Measurements from ENCODE around the gene FLVCR2.
A peak's percentile ranks its signal among the peaks of the same experiment; 100 is the strongest.
"Not testable (repeated sequence)": the region's sequence is repeated elsewhere in the genome, so short reads cannot be mapped to it uniquely, and the experiment has no call there.

FLVCR2 gene

GRCh38 chr14:75600100-75600499 lies 21.7 kb downstream of the FLVCR2 start:
- not testable (repeated sequence) for DNase-seq

GRCh38 chr14:75601061-75601460 lies 22.6 kb downstream of the FLVCR2 start:
- DNase-seq: not testable (repeated sequence)

DNA sequence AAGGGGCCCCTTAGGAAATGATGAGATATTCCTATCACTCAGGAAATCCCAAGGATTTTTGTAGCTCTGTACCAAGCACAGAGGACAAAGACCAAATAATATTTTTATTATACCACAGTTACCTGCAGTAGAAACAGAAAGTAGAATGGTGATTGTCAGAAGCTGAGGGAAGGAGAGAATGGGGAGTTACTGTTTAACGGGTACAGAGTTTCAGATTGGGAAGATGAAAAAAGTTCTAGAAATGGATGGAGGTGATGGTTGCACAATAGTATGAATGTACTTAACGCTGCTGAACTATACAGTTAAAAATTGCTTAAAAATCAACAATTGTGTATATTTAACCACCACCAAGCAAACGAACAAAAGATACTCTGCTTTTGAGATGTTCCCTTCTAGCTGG lies 24.1 kb downstream of the FLVCR2 start:
- no peak for DNase-seq

DNA sequence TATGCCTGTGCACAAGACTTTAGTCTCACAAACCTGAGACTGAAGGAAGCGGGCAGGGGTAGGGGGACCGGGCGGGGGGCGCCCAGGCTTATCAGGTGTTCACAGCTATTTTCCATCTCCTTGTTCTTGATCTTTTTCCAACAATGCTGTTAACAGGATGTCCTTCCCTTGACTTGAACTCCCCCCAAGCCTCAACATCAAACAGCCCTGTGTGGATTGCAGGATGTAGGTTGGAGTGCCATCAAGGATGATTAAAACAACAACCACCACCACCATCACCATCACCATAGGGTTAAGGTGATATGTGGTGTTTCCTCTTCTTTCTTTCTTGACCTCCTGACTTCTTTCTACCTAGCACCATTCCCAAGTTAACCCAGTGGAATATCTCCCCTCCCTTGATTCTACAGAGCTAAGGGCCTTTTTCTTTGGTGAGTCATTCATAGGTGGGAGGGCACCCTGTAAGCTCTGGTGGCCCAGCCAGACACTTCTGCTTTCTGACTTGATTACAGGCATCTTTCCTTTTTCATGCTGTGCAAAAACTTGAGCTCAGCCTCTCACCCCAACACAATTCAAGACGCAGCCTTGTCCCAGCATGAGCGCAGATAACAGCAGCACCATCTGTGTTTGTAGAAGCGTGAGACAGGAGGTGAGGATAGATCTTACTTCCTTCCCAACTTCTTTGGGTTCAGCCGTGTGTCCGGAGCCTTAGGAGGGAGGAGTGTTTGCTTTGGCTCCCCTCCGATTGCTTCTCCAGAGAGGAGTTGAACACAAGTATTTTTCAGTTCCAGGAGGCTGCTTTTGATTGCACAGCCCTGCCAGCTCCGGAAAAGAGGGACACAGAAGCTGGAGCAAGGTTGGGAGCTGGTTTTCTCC lies 26.8 kb downstream of the FLVCR2 start:
- DNase-seq: no peak

- DNase-seq: no peak
Measured at GRCh38 chr14:75605916-75606315, 27.5 kb downstream of the FLVCR2 start.

DNA sequence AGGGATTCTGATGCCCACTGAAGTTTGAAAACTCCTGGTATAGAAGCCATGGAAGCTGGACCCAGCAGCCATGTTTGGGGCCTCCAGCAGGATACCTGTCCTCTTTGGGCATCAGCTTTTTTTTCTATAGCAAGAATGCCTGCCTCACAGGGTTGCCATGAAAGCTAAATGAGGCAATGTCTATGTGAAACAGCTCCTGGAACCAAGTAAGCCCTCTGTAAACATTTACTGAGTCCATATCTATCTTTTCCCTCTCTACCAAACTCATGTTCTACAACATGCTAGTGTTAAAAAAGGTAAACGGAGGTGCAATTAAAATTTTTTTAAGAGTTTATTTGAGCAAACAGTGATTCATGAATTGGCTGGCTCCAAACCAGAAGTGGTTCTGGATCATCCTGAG lies 28.6 kb downstream of the FLVCR2 start:
- DNase-seq: no peak

DNA sequence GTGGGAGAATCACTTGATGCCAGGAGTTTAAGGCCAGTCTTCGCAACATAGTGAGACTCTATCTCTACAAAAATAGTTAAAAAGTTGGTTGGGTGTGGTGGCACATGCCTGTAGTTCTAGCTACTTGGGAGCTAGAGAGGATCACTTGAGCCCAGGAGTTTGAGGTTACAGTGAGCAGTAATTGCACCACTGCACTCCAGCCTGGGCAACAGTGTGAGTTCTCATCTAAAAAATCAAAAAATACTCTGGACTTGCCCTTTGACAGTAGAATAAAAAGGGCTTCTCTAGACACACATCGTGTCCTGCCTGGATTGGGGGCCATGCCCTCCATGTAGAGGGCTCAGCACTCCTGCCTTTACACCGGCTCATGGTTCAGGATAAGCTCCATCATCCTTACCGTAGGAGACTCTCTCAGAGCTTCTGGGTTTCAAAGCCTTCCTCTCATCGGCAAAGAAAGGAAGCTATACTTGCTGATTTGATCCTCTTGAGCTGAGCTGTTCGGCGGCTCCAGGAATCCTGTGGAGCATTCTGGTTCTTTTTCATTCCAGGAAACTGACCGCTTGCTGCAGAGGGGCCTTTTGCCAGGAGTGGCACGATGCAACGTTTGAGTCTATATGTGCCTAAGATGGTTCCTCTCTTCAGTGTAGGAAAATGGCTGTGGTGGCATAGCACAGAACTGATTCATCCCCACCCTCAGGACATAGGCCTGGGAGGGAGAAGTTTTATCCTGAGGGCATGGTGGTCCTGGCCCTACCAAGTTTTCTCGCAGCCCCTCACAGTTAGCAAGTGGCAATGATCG lies 29.6 kb downstream of the FLVCR2 start:
- no peak for DNase-seq

GRCh38 chr14:75609116-75609515 lies 30.7 kb downstream of the FLVCR2 start:
- DNase-seq: no peak

DNA sequence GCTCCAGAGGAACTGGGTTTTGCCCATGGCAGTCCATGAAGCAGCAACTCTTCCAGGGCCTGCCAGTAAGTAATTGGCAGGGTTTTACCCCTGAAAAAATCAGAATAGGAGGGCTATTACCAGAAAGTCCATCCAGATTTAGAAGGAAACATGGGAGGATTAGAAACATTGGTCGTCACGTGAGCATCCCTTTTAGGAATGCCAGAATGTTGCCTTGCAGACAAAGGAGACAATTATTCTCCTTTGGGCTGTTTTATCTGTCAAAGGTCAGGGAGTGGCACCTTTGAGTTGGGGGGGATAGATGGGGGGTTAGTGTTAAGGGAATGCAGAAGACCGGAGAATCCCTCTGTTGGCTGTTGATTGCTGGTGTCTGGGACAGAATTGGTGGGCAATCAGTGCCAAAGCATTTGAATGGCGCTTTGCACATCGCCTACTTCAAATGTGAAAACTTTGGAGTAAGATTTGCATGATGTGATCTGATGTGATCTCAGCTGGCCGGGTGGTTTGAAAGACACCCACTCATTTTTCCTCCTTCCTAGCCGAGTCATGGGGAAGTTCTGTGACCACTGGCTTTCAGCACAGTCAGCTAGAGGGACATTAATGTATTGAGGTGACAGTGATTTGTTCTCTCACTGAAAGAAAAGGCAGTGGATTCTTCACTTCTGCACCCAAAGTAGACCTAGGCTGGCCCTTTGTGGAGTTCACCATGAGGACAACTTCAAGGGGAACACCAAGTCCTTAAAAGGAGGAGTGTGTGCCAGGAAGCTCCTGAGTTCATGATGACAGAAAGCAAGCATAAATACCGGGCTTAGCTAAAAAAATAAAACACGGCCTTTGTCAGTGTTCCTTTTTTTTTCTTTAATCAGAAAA lies 31.4 kb downstream of the FLVCR2 start:
- DNase-seq: no peak

DNA sequence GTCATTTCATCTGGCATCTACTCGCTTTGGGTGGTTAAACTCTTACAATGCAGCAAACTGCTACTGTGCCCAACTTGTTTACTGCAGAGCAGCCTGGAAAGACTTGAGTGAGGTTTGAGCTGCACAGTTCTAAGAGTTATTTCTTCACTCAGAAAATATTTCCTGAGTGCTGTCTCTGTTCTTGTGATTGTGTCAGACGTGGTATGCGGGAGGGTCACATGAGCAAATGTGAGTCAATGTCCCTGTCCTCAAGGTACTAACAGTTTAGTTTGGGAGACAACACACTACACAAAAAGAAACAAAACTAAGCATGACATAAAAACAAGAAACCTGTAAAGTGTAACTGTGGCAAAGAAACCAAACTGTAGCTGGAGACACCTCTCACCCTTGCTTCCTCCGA lies 32.4 kb downstream of the FLVCR2 start:
- no peak for DNase-seq

GRCh38 chr14:75612157-75612556 lies 33.7 kb downstream of the FLVCR2 start:
- no peak for DNase-seq

GRCh38 chr14:75614179-75614578 lies 35.8 kb downstream of the FLVCR2 start:
- no peak for DNase-seq

DNA sequence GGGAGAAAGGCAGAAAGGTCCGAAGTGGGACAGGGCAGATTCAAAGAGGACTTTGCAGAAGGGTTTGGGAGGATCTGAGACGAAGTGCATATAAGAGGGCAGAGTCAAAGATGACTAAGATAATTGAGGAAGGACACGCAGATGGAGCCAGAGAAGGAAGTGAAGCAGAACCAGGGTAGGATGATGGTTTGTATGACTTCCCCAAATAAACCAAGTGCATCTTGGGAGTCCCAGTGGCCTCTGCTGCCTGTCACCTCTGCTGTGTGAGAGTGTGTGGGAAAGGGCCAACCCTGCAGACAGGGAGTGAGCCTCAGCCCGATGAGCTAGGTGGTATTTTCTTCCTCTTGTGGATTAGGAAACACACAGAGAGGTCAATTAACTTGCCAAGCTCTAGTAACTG lies 36.8 kb downstream of the FLVCR2 start:
- DNase-seq: peak; percentile 22

- no peak for DNase-seq
Measured at GRCh38 chr14:75619548-75619947, 41.1 kb downstream of the FLVCR2 start.

GRCh38 chr14:75625034-75625433 lies 46.6 kb downstream of the FLVCR2 start:
- DNase-seq: no peak

- DNase-seq: no peak
Measured at GRCh38 chr14:75626396-75626795, 48.0 kb downstream of the FLVCR2 start.

- DNase-seq: no peak
Measured at GRCh38 chr14:75626863-75627262, 48.4 kb downstream of the FLVCR2 start.

DNA sequence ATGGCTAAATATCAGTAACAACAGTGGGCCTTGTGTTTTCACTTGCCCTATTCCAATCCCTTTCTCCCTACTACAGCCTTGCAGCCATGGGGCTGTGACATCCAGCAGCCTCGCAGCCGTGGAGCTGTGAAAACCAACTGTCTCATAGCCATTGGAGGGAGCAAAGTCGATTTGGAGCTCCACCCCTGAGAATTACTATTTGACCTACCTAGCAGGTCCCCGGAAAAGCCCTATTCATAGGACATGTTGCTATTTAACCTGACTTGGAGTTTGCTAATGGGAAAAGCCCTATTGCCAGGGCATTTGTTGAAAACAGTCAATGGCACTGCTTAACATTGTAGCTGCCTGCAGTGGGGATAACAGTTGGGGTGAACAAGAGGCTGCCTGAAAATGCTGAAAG lies 49.0 kb downstream of the FLVCR2 start:
- no peak for DNase-seq

- DNase-seq: no peak
Measured at GRCh38 chr14:75628816-75629215, 50.4 kb downstream of the FLVCR2 start.

DNA sequence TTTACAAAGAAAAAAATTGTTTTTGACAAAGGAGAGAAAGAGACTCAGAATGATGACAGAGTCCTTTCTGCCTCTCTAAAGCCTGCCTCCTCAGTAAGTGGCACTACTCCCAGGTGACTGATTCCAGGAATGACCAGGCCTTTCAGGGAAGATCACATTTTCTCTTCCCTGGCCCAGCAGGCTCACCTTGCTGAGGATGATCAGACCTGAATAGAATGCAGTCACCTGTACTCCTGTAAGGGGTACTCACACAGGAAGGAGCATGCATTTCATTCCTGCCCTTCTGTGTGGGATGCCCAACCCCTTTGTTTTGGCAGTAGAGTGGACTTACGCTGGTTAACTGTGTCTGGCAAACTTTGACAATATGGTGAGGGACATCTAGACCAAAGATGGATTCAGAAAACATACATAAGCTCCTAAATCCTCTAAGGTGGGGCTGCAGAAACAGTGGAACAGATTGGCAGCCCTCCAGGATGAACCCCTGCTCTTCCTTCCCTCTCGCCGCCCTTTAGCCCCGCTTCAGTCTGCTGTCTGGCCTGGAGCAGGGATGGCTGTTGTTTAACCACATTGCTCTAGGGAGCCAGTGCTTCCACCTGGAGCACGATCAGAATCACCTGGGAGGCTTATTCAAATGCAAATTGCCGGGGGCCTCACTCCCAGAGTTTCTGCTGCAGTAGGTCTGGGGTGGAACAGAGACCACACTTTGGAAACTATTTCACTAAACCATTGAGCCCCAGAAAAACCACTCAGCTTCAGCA lies 52.5 kb downstream of the FLVCR2 start:
- no peak for DNase-seq

DNA sequence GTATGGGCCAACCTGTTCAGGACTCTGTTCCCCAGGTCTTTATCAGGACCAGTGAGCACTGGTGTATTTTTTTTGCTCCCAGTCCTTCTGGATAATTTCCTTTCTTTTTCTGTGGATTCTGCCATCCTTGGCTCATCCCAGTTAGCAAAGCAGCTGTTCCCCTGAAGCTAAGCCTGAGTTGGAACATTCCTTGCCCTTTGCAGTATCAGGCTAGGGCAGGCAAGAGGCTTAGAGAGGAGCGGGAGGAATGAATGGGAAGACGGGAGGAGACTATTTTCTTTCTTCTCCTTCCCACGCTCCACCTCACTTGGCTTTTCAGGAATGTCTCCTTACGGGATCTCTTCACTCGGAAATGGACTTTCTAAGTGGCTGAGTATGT lies 53.0 kb downstream of the FLVCR2 start:
- DNase-seq: no peak

GRCh38 chr14:75634848-75635247 lies 56.4 kb downstream of the FLVCR2 start:
- DNase-seq: no peak

All from midbrain (tissue), 1 donor.